A549 treated with Hydrocortisone at 1 μM for 4 hours (cell line): ENCODE data around the gene TRAIP. TPM values are rescaled to one million over a fixed set of nuclear protein-coding genes. Genes with fewer than 3 reads are reported as not detected.

Source experiments
- total RNA-seq: library from RNA; stranded (reverse); fragments of 200-300 nt; extraction: Qiagen RNA extraction; gene quantifications from 5 replicates; pipeline ENCODE4 v1.2.3, GENCODE V29; 2022

Gene TRAIP, protein sequence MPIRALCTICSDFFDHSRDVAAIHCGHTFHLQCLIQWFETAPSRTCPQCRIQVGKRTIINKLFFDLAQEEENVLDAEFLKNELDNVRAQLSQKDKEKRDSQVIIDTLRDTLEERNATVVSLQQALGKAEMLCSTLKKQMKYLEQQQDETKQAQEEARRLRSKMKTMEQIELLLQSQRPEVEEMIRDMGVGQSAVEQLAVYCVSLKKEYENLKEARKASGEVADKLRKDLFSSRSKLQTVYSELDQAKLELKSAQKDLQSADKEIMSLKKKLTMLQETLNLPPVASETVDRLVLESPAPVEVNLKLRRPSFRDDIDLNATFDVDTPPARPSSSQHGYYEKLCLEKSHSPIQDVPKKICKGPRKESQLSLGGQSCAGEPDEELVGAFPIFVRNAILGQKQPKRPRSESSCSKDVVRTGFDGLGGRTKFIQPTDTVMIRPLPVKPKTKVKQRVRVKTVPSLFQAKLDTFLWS
- total RNA-seq: 10.8 to 14.1 TPM (median 13.6 TPM) in 5 replicates

DNA sequence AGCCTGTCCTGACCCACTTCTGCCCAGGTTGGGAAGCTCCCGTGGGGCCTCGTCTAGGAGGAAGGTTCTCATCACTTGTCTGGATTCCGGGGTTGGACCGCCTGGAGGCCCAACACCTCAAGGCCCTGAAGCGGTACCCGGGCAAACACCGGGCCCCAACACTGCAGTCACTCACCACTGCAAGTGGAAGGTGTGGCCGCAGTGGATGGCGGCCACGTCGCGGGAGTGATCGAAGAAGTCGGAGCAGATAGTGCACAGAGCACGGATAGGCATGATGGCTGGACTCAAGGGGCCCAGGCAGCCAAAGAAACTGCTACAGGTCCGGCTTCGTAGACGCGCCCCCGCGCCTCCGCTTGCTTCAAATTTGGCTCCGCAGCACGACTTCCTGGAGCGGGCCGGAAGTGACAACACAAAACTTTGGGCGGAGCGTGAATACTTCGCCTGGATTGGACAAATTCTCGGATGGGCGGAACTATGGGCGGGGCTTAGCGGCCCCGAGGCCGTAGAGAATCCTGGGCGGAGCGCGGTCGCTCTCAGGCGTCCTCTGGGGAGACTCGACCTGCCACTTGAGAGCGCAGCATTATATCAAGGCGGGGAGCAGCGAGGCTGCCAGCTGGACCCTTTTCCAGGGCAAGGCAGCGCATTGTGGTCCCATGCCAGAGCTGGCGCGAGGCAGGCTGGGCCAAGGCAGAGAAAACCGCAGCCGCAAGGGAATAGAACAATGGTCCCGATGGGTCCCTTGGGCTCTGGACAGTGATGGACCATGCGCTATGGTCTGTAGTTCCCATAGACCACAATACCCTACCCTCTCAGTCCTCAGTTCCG, at the start of gene TRAIP:
TRAIP (minus strand) TSS at position 384 of the 825 bp plus-strand sequence; CDS start at position 273, 111 bp downstream.

DNA sequence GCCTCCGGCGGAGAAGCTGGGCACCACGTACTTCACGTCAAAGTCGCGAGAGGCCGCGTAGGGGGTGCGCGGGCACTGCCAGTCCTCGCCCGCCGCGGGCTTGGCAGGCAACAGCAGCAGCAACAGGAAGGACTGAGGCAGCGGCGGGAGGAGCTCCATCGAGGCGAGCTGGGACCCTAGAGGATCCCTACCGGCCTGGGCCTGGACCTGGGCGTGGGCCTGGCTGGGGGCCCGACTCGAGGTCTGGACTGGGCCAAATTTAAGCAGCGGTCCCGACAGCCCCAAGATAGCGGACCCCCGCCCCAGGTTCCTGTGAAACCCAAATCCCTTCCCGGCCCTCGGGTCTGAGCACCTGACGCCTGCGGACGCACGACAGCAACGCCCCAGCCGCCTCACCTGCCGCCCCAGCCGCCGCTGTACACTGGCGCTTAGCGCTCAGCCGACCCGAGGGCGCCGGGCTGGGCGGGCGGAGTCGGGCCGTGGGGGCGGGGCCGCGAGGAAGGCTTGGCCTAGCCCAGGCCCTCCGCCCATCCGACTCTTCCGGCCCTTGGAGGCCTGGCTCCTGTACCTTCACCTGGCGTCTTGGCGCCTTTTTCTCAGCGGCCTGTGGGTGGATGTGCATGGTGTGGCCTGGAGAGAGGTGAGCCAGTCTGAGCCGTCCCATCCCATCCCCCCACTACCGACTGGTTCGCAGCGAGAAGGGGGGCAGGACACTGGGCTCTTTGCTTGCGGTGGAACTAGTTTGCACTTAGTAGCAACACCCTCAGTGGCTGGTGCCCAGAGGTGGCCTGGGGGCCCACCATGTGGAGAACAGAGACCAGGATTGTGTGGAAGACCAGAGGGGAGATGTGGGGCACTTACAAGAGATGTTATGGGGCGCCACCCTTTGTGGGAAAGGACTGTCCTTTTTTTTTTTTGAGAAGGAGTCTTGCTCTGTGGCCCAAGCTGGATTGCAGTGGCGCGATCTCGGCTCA, 47.4 kb upstream of the TRAIP start, which contains the start of gene MST1R:
MST1R (minus strand) TSS at position 423 of the 974 bp plus-strand sequence; CDS start at position 159, 264 bp downstream.

DNA sequence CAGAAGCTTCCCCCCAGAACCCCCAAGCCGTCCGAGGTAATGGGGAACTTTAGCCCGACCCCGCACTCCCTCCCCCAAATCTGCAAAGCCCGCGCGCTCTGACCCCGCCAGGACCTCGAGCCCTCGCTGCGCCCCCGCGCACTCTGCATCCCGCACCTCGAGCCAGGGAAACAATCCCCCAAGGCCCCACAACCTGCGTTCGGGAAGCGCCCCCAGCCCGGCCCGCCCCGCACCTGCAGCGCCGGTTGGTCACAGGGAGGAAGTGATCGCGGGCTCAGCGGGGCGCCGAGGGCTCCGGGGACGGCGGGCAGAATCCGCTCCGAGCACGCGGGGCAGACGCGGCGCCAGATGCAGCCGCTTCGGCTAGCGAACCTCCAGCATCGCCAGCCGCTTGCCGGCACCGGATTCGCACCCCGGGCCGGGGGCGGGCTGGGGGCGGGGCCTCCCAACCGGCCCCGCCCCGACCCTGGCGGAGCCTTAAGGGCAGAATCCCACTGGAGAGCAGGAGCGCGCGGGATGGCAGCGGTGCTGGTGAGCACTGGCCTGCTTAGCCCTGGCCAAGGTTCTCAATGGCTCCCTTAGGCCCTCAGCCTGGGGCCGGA, 13.3 kb upstream of the TRAIP start, which contains the start of gene CAMKV:
CAMKV (minus strand) TSS at position 382 of the 602 bp plus-strand sequence. CDS start 7,518 bp downstream, outside the sequence.

DNA sequence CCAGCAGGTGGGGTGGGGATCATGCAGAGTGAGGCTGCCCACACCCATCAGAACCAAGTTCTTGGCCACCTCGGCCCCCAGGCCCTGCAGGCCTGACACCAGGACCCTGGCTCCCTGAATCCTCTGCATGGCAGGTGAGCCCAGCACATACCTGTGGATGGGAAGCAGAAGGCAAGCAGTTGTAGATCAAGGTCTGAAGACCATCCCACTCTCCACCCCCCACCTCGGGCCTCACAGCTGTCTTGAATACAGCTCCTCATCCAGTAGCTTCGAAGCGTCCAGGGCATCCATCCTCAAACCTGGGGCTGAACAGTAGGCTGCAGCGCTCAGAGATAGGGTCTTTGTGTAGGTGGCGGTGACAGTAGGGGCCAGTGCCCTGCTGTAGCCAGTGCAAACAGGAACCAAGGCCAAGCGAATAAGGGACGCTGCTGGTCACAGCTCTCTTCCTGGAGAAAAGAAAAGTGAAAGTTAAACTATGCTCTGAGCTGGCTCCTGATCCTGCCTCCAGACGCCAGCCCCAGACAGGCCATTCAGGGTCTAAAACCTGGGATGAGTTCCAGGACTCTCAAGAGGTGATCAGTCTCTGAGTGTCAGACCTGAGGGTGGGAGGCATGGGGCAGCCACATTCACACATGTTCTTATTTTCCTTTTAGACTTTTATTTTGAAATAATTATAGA, 42.7 kb downstream of the TRAIP start, which contains the start of gene UBA7:
UBA7 (minus strand) TSS at position 457 of the 678 bp plus-strand sequence; CDS start at position 291, 166 bp downstream.

DNA sequence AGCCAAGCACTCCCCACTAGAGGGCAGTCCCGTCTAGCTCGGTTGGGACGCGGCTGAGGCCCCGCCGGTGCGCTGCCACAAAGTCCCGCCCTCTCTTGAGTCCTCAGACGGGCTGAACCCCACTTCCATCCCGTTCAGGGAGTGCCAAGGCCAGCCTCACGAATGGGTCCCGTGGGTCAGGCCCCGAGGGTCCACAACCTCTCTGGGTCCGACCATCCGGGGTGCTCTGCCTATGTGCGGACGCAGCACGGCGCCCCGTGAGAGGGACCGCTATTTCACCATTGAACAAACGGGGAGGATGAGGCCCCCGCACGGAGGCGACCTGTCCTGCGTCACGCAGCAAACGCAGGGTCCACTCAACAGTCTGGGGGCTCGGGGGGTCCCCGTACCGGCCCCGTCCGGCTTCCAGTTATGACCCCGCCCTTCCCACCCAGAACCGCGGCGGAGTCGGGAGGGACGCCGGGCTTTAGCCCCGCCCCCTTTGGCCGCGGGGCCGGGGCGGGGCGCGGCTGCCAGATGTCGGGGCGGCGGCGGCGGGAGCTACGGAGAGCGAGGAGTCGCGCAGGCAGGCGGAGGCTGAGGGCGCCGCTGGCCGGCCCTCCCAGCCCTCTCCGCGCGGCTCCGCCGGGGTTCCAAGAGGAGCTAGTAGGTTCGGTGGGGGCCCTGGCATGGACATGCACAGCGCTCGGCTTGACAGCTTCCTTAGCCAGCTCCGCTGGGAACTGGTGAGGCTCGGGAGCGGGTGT, 53.5 kb downstream of the TRAIP start, which contains the start of gene INKA1:
INKA1 (plus strand) TSS at position 543 of the 746 bp plus-strand sequence; CDS start at position 675, 132 bp downstream.

DNA sequence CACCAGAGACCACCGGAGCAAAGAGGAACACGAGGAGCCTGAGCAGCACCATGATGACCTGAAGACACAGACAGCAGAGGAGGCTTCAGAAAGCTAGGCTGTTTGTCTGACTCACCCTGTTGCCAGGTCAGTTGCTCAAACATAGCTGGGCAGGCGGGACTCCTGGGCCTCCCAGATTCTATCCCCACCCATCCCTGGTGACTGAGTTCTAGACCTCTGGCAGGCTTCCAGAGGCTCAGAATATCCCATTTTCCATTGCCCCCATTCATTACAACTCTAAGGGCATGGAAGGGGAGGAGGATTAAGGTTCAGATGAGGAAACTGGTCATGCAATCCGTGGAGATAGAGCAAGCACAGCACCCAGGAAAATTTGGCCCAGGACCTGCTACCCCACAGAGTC, 56.6 kb downstream of the TRAIP start, which contains the start of gene CDHR4:
CDHR4 (minus strand) TSS at position 113 of the 400 bp plus-strand sequence; CDS start at position 52, 61 bp downstream.

DNA sequence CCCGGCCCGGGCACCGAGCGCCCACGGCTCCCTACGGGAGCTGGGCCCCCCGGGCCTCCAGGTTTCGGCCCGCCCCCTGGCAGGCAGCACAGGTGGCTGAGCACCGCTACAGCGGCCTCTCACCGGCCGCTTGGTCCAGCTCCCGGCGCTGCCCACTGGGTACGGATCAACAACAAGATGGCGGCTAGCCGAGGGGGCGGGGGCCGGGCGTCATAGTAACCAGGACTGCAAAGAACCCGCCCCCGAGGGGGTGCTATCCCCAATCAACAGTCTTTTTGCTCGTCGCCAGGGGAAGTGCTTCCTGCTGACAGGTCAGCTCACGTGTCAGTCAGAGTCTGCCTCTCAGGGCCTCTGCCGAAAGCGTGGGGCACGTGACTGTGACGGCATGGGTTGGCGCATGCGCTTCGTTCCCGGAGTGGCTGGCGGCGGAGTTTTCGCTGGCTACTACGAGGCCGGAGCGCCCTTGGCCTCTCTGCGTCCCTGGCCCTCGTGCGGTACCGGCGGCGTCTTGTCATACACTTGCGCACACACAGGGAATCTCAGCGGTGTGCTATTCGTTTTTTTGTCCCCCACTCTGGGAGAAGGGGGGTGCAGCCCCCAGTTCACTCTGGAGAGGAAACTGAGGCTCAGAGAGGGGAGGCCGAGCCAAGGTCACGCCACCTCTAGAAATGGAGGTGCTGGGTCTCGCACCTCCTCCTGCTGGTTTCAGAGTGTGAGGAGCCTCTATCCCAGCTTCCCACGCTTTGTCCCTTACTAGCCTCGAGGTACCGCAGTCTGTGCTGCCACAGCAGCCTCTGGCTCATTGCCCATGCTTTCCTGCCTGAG, 69.8 kb downstream of the TRAIP start, which contains the start of gene IP6K1:
IP6K1 (minus strand) TSS at position 186 of the 825 bp plus-strand sequence. CDS start 38,502 bp downstream, outside the sequence.

Other genes with a start within 250 kb of the TRAIP start
- 63.9 to 67.7 TPM (median 64.9 TPM) in 5 replicates for gene APEH, start 182.2 kb downstream of the TRAIP start, total RNA-seq
- gene MST1, start 167.1 kb downstream of the TRAIP start, total RNA-seq: 0.97 to 2.6 TPM (median 1.9 TPM) in 5 replicates
- 11.6 to 15.1 TPM (median 13.7 TPM) in 5 replicates for gene RNF123, start 167.0 kb downstream of the TRAIP start, total RNA-seq
- gene AMIGO3, start 136.9 kb downstream of the TRAIP start, total RNA-seq: 0.12 to 1.2 TPM (median 0.69 TPM) in 5 replicates
- 15.9 to 19.7 TPM (median 18.6 TPM) in 5 replicates for gene GMPPB, start 132.6 kb downstream of the TRAIP start, total RNA-seq
- 21.0 to 23.4 TPM (median 23.3 TPM) in 5 replicates for gene IP6K1, start 70.0 kb downstream of the TRAIP start, total RNA-seq
- 0.15 to 0.30 TPM (median 0.26 TPM) in 5 replicates for gene CDHR4, start 56.7 kb downstream of the TRAIP start, total RNA-seq
- 1.7 to 2.8 TPM (median 2.4 TPM) in 5 replicates for gene INKA1, start 53.3 kb downstream of the TRAIP start, total RNA-seq
- 0.23 to 0.85 TPM (median 0.54 TPM) in 5 replicates for gene UBA7, start 42.6 kb downstream of the TRAIP start, total RNA-seq
- gene CAMKV, start 13.3 kb upstream of the TRAIP start, total RNA-seq: 0.18 to 0.35 TPM (median 0.24 TPM) in 5 replicates
- gene MST1R, start 47.3 kb upstream of the TRAIP start, total RNA-seq: 6.2 to 7.5 TPM (median 7.5 TPM) in 5 replicates
- gene MON1A, start 73.2 kb upstream of the TRAIP start, total RNA-seq: 6.3 to 9.9 TPM (median 8.1 TPM) in 5 replicates
- gene RBM6, start 83.6 kb upstream of the TRAIP start, total RNA-seq: 24.6 to 30.5 TPM (median 26.8 TPM) in 5 replicates
- 30.5 to 38.4 TPM (median 34.6 TPM) in 5 replicates for gene RBM5, start 232.4 kb upstream of the TRAIP start, total RNA-seq